Measurements from ENCODE around the gene SERPING1. TPM values are rescaled to one million over a fixed set of nuclear protein-coding genes. Genes with fewer than 3 reads are reported as not detected.

Gene SERPING1
- total and polyA plus RNA-seq, 2 donors (not counting 1 experiment from before 2014, with no cell fraction given), result 17.2 to 117 TPM

GRCh38 chr11:57586711-57587245 is 10.7 kb upstream of the SERPING1 start:
- no peaks in the 10 kb centered on the region for H4K20me1 ChIP-seq (ENCODE audit: control insufficient read depth, extremely low read depth, insufficient read depth, low read length)
- H3K79me2 ChIP-seq (ENCODE audit: control insufficient read depth, insufficient read depth, low read length), result no peaks in the 10 kb centered on the region
- TF ChIP-seq CTCF (conservative IDR thresholded peaks at IDR 0.05 in 1 of 2, IDR thresholded peaks at IDR 0.05 in 1 of 2; ENCODE audit: low read depth in 1 of 2, low read length in 2 of 2) (no peak), EZH2 (IDR thresholded peaks at IDR 0.05; ENCODE audit: low read length, missing control alignments) (no peak)
- no peak overlapping the region for H3K9ac ChIP-seq (ENCODE audit: insufficient read depth, low read length)
- H3K4me3 ChIP-seq (replicated peaks in 1 of 4; ENCODE audit: control extremely low read depth in 1 of 4, insufficient read depth in 1 of 4, low read depth in 3 of 4, low read length in 4 of 4), result no peak overlapping the region
- H3K9me3 ChIP-seq (ENCODE audit: control insufficient read depth, insufficient read depth, low read depth, low read length), result no peaks in the 10 kb centered on the region
- H3K27me3 ChIP-seq (ENCODE audit: control insufficient read depth, insufficient read depth, low read length), result peaks cover 2% of the 10 kb centered on the region
- no peak overlapping the region for H3K27ac ChIP-seq (ENCODE audit: insufficient read depth, low read length)
- H3K4me1 ChIP-seq (ENCODE audit: control insufficient read depth, extremely low read depth, insufficient read depth, low read length), result no peaks in the 10 kb centered on the region
- H3K4me2 ChIP-seq (ENCODE audit: extremely low read depth, insufficient read depth, low read length), result no peak overlapping the region
- H3K36me3 ChIP-seq (ENCODE audit: control insufficient read depth, insufficient read depth, low read length), result no peaks in the 10 kb centered on the region
- H2AFZ ChIP-seq (ENCODE audit: low read length), result no peak overlapping the region
- no peak for DNase-seq (ENCODE audit: low read depth in 2 of 2)

- Histone ChIP-seq H3K9me3 (ENCODE audit: control insufficient read depth, insufficient read depth, low read depth, low read length) (no peaks in the 10 kb centered on the region), H3K9ac (ENCODE audit: insufficient read depth, low read length) (no peak overlapping the region), H4K20me1 (ENCODE audit: control insufficient read depth, extremely low read depth, insufficient read depth, low read length) (no peaks in the 10 kb centered on the region), H3K79me2 (ENCODE audit: control insufficient read depth, insufficient read depth, low read length) (no peaks in the 10 kb centered on the region), H3K36me3 (ENCODE audit: control insufficient read depth, insufficient read depth, low read length) (no peaks in the 10 kb centered on the region), H3K4me1 (ENCODE audit: control insufficient read depth, extremely low read depth, insufficient read depth, low read length) (no peaks in the 10 kb centered on the region), H3K27me3 (ENCODE audit: control insufficient read depth, insufficient read depth, low read length) (peaks cover 4% of the 10 kb centered on the region), H3K4me3 (replicated peaks in 1 of 4; ENCODE audit: control extremely low read depth in 1 of 4, insufficient read depth in 1 of 4, low read depth in 3 of 4, low read length in 4 of 4) (no peak overlapping the region), H3K27ac (ENCODE audit: insufficient read depth, low read length) (no peak overlapping the region), H3K4me2 (ENCODE audit: extremely low read depth, insufficient read depth, low read length) (no peak overlapping the region), H2AFZ (ENCODE audit: low read length) (no peak overlapping the region)
- DNase-seq (ENCODE audit: low read depth in 2 of 2), result no peak
- no peak for TF ChIP-seq EZH2 (IDR thresholded peaks at IDR 0.05; ENCODE audit: low read length, missing control alignments)
- TF ChIP-seq CTCF (conservative IDR thresholded peaks at IDR 0.05 in 1 of 2, IDR thresholded peaks at IDR 0.05 in 1 of 2; ENCODE audit: low read depth in 1 of 2, low read length in 2 of 2), result no peak
These were observed 9.3 kb upstream of the SERPING1 start for GRCh38 chr11:57588046-57588710.

GRCh38 chr11:57596266-57596885 is 1.1 kb upstream of the SERPING1 start:
- H3K27me3 ChIP-seq (ENCODE audit: control insufficient read depth, insufficient read depth, low read length), result peaks cover 4% of the 10 kb centered on the region
- no peak overlapping the region for H3K9ac ChIP-seq (ENCODE audit: insufficient read depth, low read length)
- H2AFZ ChIP-seq (ENCODE audit: low read length), result no peak overlapping the region
- TF ChIP-seq EZH2 (IDR thresholded peaks at IDR 0.05; ENCODE audit: low read length, missing control alignments), result no peak
- TF ChIP-seq CTCF (conservative IDR thresholded peaks at IDR 0.05 in 1 of 2, IDR thresholded peaks at IDR 0.05 in 1 of 2; ENCODE audit: low read depth in 1 of 2, low read length in 2 of 2), result no peak
- no peaks in the 10 kb centered on the region for H3K36me3 ChIP-seq (ENCODE audit: control insufficient read depth, insufficient read depth, low read length)
- no peaks in the 10 kb centered on the region for H4K20me1 ChIP-seq (ENCODE audit: control insufficient read depth, extremely low read depth, insufficient read depth, low read length)
- H3K79me2 ChIP-seq (ENCODE audit: control insufficient read depth, insufficient read depth, low read length), result no peaks in the 10 kb centered on the region
- H3K4me2 ChIP-seq (ENCODE audit: extremely low read depth, insufficient read depth, low read length), result no peak overlapping the region
- H3K9me3 ChIP-seq (ENCODE audit: control insufficient read depth, insufficient read depth, low read depth, low read length), result no peaks in the 10 kb centered on the region
- no peak overlapping the region for H3K27ac ChIP-seq (ENCODE audit: insufficient read depth, low read length)
- no peak for DNase-seq (ENCODE audit: low read depth in 2 of 2)
- peaks cover 12% of the 10 kb centered on the region for H3K4me1 ChIP-seq (ENCODE audit: control insufficient read depth, extremely low read depth, insufficient read depth, low read length)
- H3K4me3 ChIP-seq (replicated peaks in 1 of 4; ENCODE audit: control extremely low read depth in 1 of 4, insufficient read depth in 1 of 4, low read depth in 3 of 4, low read length in 4 of 4), result no peak overlapping the region

Measured in fibroblast of lung (primary cell).